HL-60/S4 treated with phorbol 12-myristate 13-acetate at 8.2 ng/mL for 4 days and 3 days (cell line): ENCODE results near the gene SC5D.

Experiments used
- in situ Hi-C: fragments of 300-500 bp; cut with MboI; formaldehyde crosslinking; loops from 2 replicates; pipeline ENCODE4 v1.15.0; 2022; ENCODE audit warnings: low sequenced_read_pairs

Gene SC5D

DNA sequence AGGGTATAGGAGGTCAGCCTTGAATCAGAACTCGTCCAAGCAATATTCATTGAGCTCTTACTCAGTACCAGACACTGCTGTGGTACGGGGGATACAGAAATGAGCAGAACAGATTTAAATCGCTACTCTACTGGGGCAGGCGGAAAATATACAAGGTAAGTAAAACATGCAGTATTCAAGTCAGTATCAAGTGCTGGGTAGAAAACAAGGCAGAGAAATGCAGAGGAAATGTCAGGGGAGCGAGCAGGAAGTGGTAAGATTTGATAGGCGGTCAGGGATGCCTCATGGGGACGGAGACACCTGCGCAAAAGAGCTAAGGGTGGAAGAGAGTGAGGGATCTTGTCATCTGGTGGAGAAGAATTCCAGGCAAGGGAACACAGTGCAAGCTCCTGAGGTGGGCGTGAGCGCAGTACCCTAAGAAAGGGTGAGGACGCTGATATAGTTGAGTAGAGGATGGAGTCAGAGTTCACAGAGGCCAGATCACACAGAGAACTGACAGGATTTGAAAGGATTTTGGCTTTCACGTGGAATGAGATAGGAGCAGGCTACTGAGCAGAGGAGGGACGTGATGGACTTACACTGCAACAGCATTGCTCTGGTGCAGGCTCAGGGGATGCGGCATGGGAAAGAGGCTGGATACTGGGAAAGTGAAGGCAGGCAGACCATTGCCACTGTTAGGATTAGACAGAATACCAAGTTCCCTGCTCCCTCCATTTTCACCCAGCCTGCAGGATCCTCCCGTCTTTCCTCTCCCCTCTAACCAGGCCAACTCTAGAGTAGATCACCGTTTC, 35.8 kb downstream of the SC5D start:
- in situ Hi-C loops, result no loop called here

- in situ Hi-C loops, result no loop called here
Observed at GRCh38 chr11:121328967-121329679, 36.6 kb downstream of the SC5D start.

DNA sequence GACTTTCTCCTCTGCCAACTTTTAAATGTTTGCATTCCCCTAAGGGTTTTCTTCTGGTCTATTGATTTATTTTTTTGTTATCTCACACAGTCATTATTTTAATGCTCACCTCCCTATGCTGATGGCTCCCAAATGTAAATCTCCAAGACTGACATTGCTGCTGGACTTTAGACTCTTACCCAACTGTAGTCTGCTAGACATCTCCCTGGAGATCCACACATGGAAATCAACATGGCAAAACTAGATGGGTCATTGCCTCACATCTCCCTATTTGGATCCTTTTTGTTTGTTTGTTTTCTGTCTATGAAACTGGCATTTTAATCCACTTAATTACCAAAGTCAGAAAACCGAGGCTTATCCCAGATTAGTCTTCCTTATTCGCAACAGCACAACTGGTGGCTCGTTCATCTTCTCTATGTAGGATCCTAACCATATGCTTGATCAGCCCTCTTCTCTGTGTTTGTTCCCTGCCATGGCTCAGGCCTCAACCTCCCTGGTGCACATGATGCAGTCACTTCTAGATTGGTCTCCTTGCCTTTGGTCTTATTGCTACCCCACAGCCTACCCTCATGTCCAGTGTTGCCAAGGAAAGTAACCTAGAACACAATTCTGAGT, 37.3 kb downstream of the SC5D start:
- in situ Hi-C loops, result no loop called here

DNA sequence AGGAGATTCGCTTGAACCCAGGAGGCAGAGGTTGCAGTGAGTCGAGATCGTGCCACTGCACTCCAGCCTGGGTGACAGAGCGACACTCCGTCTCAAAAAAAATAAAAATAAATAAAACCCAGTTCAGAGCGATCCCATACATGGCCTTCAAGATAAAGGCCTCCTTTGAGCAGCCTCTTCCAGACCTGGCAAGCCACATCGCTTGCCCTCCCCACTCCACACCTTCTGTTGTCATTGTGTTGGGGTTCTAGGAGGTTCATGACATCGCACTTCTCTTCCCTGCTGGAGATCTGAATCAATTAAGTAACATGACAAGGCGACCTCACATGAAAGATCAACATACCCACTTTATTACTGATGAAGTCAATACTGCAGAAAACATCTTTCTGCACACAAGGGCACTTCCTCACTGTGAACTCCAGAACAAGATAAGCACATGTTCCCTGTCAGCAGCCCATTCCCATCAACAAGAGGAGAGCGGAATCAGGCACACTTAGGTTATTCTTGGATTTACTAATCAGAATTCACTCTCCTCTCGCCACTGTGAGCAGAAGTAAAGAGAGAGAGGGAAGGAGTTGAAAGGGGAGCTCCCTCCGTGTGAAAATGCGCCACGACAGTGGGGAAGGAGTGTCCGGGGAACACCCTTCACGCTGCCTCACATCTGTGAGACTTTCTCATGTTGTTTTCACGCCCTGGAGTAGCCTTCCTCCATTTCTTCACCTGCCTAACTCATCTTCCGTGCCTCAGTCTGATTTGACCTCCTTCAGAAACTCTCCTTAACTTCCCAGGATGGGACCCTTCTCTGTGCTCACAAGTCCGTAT, 38.3 kb downstream of the SC5D start:
- in situ Hi-C loops, result no loop called here

DNA sequence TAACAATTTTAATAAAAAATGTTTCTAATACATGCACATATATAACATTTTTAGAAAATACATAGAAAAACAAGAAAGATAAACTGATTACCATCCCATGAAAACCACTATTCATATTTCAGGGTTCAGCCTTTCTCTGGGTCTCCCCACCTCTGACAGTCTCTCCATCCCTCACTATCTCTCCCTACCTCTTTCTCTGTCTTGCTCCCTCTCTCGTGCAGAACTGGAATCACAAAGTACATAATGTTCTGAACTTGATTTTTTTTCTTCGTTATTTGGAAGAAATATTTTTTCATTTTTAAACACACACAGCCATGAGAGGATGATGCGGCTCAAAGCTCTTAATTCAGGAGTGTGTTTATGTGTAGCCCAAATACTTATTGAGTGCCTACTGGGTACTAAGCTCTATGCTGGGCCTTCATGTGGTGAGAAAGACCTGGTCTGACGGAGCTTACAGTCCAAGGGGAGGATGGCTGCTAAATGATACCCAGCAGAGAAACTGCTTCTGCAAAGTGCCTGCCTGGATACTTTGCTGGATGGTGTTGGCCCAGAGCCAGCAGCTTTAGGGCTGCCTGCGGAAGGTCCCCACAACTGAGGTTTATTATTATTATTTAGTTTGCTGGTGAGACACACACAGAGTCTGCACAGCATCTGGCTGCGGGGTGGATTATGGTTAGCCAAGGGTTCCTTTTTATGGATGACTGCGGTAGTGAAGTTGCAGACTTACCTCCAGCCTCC, 42.6 kb downstream of the SC5D start:
- in situ Hi-C loops, result no loop called here

- in situ Hi-C loops, result no loop called here
Observed at GRCh38 chr11:121336279-121336937, 43.8 kb downstream of the SC5D start.

GRCh38 chr11:121337078-121337477, 44.5 kb downstream of the SC5D start:
- in situ Hi-C loops, result no loop called here

GRCh38 chr11:121337740-121338272, 45.2 kb downstream of the SC5D start:
- in situ Hi-C loops, result no loop called here

- in situ Hi-C loops, result no loop called here
Observed at GRCh38 chr11:121338536-121338935, 46.0 kb downstream of the SC5D start.

DNA sequence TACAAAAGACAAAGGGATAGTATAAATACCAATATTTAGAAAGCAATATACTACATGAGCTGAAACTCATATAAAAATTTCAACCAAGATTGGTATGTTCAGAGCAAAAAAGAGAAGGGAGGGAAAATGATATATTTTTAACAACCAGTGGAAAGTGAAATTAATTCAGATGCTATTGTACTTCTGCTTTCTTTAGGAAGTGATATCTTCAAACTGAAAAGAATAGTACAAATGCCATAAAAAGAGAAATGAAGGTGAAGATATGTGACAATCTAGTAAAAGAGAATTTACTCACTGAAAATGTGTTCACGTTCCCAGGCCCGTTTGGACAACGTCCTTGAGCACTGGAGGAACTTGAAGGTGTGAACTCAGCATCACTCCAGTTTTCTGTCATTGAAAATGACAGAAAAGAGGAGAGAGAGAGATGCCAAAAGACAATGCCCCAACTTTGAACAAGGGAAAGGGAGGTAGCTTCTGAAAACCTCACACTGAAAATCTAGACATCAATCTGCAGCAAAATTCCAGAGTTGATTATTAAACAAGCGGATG, 47.5 kb downstream of the SC5D start:
- in situ Hi-C loops, result no loop called here

GRCh38 chr11:121341609-121342008, 49.0 kb downstream of the SC5D start:
- in situ Hi-C loops, result no loop called here

DNA sequence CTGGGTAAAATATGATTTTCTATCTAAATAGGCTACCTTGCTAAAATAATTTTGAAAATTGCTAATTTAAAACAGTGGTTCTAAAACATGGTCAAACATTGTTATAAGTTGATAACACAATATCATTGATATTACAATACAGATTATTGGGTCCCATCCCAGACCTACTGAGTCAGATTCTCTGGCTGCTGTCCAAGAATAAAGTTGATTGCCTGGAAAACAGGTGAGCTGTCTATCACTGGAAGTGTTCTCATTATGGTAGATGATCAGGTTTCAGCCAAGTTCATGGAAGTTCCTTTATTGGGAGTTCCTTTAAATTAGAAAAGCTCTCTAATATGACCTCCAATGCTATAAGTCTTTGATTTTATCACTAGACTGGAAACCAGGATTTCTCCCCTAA, 52.3 kb downstream of the SC5D start:
- in situ Hi-C loops, result no loop called here

- in situ Hi-C loops, result no loop called here
Observed at GRCh38 chr11:121347094-121347493, 54.5 kb downstream of the SC5D start.

- in situ Hi-C loops, result no loop called here
Observed at GRCh38 chr11:121347813-121348212, 55.2 kb downstream of the SC5D start.

DNA sequence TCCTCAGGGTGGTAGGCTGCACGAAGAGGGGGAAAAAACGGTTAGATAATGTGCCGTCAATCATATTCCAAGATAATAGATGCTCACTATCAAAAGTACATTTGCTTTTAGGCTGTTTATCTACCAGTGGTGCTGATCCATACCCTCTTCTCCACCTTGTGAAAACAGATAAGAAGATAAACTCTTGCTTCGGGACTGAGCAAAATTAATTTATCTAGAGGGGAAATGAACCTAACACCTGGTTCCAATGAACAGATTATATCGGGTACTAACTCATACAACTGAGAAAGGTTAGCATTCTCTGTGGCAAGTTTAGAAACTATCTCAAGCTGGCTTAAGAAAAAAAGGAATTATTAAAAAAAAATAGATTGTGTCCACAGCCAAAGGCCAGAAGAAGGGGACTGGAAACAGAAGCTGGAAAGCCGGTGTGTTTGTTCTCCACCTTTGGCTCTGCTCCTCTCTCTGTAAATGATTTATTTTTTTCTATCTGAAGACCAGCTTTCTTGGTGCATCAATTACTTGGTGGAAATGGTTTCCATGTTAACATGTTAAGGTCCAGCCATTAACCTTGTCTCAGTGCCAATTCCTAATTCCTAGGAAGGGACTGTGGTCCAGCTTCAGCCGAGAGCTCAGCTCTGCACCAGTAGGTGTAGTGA, 55.8 kb downstream of the SC5D start:
- in situ Hi-C loops, result no loop called here

- in situ Hi-C loops, result no loop called here
Observed at GRCh38 chr11:121349790-121350189, 57.2 kb downstream of the SC5D start.

- in situ Hi-C loops, result no loop called here
Observed at GRCh38 chr11:121350314-121351082, 57.9 kb downstream of the SC5D start.

GRCh38 chr11:121351083-121351630, 58.6 kb downstream of the SC5D start:
- in situ Hi-C loops, result no loop called here
